HG03439 (cell line): ENCODE data around the gene DKK2.

ENCODE experiments used
- ATAC-seq: cut with Tn5 transposase; IDR thresholded peaks from one replicate; pipeline ENCODE4 v1.9.1; 2021; ENCODE audit warnings: mild to moderate bottlenecking, moderate library complexity; ENCODE audit not compliant: unreplicated experiment

DKK2 gene

GRCh38 chr4:107035819-107036583 is at the start of gene DKK2:
TSS of gene DKK2 (minus strand) at chr4:107036313. CDS start at chr4:107035591, 722 bp downstream.
- ATAC-seq: no peak

GRCh38 chr4:107077192-107077591 is 41.1 kb upstream of the DKK2 start:
- no peak for ATAC-seq

GRCh38 chr4:107072836-107073736 is 37.0 kb upstream of the DKK2 start:
- no peak for ATAC-seq

- no peak for ATAC-seq
Measured at GRCh38 chr4:107071108-107071507, 35.0 kb upstream of the DKK2 start.

GRCh38 chr4:107069049-107069448 is 32.9 kb upstream of the DKK2 start:
- ATAC-seq: no peak

GRCh38 chr4:107068116-107068515 is 32.0 kb upstream of the DKK2 start:
- ATAC-seq: no peak

GRCh38 chr4:107066621-107067020 is 30.5 kb upstream of the DKK2 start:
- ATAC-seq: no peak

- ATAC-seq: no peak
Measured at GRCh38 chr4:107065201-107065600, 29.1 kb upstream of the DKK2 start.

GRCh38 chr4:107060388-107060787 is 24.3 kb upstream of the DKK2 start:
- ATAC-seq: no peak

- no peak for ATAC-seq
Measured at GRCh38 chr4:107058828-107059227, 22.7 kb upstream of the DKK2 start.

- no peak for ATAC-seq
Measured at GRCh38 chr4:107050525-107051135, 14.5 kb upstream of the DKK2 start.

- no peak for ATAC-seq
Measured at GRCh38 chr4:107046261-107046660, 10.1 kb upstream of the DKK2 start.

GRCh38 chr4:107044170-107044569 is 8.1 kb upstream of the DKK2 start:
- ATAC-seq: no peak

- ATAC-seq: no peak
Measured at GRCh38 chr4:107037199-107037584, 1.1 kb upstream of the DKK2 start.

- no peak for ATAC-seq
Measured at GRCh38 chr4:107036584-107037198, 578 bp upstream of the DKK2 start.

- ATAC-seq: no peak
Measured at GRCh38 chr4:107034996-107035818, 906 bp downstream of the DKK2 start.

GRCh38 chr4:107034091-107034995 is 1.8 kb downstream of the DKK2 start:
- no peak for ATAC-seq

- no peak for ATAC-seq
Measured at GRCh38 chr4:107027379-107027778, 8.7 kb downstream of the DKK2 start.

GRCh38 chr4:107018344-107018735 is 17.8 kb downstream of the DKK2 start:
- ATAC-seq: no peak
